Amygdala (tissue), 56 donors: ENCODE measurements around the gene WDR3.
"Not testable (repeated sequence)": the region's sequence is repeated elsewhere in the genome, so short reads cannot be mapped to it uniquely, and the experiment has no call there.

Experiments
- DNase-seq, 56 donors: peaks; one replicate each; lab custom pipeline; 2025; lab: John Stamatoyannopoulos, UW

Gene WDR3

DNA sequence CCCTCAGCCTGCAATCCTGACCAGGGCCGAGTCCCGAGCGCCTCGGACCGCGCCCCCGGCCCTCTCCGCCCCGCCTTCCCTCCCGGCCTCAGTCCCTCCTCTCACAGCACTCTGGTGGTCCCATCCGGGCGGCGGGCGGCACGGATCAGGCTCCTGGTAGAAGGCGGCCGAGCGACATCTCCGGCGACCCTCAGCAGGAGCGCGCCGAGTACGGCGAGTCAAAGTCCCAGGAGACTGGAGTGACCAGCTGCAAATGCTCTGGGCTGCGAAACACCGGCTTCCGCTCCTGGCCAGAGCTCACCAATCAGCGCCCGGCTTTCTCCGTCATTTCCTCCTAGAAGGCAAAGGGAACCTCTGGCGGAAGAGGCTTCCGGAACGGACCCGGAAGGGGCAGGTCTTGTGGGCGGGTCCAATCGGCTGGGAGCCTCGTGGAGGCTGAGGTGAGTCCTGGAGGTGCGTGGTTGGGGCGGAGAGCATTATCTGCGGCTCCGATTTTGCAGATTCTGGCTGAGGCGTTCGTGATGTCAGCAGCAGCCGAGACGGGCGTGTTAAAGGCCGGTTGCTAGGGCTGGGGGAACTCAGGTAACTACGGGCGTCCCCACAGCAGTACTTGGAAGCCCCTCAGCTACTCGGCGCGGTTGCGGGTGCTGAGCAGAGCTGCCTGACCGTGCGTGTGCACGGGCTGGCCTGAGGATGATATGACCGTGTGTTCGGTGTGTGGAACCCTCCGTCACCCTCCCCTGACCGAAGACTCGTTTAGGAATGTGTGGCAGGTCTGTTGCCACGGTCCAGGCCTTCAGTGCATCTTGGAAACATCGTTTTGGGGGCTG, at the start of gene WDR3, which contains the start of gene GDAP2:
Gene WDR3, plus strand, starts transcription at position 397 of the 830 bp plus-strand sequence. CDS start 3,581 bp downstream, outside the sequence.
Gene GDAP2, minus strand, starts transcription at position 279 of the 830 bp plus-strand sequence. CDS start 9,264 bp downstream, outside the sequence.
- peak; percentile 77 to 98 (median 95) for DNase-seq

DNA sequence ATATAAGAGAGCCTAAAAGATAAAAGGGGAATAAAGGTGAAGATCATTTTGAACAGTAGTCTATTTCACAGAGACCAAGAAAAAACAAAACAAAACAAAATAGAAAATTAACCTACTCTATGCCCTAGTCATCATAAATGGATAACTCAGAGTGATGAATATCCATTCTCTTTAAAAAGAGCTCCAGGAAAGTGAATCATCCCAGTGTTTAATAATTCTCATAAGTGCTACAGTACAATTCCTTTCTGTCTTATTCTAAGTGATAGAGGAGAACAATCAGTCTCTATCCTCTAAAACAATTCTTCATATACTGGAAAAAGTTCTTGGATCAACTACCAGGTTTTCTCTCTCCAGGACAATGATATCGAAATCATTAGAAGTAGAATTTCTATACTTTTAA, 45.9 kb upstream of the WDR3 start:
- no peak for DNase-seq

DNA sequence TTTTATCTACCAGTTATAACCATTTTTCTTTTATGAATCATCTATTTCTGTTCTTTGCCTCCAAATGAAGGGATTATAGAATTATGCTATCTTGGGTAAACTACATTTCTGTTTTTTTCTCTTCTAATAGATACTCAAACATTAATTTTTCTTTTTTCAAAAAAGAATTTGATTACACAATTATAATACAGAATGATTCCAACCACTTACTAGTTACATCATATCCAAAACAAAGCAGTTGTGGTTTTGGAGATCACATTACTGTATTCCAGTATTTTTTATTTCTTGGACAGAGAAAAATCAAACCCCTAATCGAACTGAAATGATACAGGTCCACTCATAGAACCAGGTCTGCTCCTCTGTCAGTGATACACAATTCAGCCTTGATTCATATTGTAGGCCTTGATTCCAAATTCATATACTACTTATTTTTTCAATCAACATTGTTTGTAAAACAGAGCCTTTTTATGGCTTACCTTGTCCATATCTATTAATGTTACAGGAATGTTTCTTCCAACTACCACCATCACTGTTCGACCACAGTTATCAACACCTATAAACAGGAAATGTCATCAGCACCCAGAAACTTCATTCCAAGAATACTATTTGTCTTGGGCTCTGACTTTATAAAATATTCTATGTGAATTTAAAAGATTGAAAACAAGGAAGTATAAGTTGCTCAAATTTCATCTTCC, 43.3 kb upstream of the WDR3 start:
- no peak for DNase-seq

DNA sequence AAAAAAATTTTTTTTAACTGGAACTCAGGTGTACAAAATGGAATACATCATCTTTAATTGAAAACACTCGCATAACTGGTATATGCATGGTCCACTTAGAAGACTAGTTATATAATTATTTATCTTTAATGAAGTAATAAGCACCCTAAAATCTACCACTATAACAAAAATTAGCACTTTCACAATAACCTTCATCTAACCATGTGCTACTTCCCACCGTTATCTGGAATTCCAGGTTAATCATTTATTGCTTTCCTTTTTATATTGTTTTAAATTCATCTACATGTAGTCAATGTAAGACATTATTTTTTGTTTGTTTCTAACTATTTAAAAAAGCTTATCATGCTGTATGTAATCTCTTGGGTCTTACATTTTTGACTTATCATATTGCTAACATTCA, 39.1 kb upstream of the WDR3 start:
- DNase-seq: no peak

DNA sequence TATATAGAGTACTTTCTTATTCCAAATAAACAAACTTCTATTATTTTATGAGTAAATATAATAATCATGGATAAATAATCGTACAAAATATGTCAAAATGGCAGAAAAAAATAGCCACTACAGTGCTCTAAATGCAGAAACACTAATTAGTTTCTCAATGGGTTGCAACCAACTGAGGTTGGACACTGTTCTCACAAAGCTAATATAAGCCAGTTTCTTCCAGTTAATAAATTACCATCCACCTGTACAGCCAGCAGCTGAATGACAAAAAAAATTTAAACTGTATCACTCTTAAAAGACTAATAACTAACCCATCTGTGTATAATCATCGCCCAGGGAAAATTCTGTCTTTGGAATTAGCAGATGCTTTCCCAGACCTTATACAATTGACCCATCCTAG, 37.0 kb upstream of the WDR3 start:
- DNase-seq: no peak

DNA sequence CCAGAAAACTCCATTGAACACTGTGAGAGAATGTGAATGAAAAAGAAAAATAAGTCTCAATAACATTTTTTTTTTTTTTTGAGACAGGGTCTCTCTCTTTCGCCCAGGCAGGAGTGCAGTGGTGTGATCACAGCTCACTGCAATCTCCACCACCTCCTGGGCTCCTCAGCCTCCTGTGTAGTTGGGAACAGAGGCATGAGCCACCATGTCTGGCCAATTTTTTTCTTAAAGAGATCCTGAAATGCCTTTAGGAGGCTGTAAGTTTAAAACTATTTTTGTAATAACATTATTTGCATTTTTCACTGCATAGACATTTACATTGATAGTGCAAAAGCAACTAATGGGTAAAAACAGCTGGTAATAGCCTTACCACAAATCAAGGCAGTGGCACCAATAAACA, 35.5 kb upstream of the WDR3 start:
- DNase-seq: no peak

DNA sequence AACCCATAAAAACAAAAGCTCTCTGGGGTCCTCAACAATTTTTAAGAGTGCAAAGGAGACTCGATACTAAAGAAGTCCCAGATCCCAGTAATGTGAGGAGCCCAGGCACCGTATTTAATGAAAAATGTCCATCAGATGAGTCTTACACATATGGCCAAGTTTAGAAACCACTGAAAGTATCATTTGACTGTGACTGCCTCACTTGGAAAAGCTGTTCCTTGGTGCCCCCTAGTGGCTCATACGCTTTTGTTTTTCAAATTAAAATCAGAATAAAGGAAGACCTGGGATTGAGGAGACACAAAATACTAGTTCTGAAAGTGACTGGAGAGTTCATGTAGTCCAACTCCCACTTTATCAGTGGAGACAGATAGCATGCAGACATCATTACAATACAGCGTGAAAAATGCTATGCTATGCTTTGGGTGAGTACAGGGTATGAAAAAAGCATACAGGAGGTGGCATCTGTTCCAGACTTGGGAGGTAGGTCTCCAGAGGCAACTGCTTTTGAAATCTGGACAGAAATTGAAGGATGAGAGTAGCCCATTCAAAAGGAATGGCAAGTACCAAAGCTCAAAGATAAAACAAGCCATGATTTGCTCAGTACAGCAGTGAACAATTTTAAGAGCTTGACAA, 33.9 kb upstream of the WDR3 start:
- peak in 30 of 56 donors; percentile 0 to 80 (median 12) for DNase-seq

DNA sequence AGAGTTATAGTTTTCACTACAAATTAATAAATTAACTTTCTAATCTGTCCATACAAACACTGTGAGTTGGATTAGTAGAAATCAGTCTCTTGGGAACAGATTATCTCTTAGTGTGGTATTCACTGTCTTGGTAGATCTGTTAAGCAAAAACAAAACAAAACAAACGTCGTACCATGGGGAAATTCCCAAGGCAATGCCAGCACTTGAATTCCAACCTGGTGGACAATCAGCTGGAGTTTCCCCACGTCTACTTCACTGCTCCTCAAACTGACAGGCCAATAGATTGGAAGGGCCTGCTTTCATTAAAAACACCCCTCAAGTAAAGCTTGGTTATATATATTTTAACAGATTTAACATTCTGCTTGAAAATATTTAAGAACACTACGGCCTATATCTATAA, 32.0 kb upstream of the WDR3 start:
- DNase-seq: no peak

DNA sequence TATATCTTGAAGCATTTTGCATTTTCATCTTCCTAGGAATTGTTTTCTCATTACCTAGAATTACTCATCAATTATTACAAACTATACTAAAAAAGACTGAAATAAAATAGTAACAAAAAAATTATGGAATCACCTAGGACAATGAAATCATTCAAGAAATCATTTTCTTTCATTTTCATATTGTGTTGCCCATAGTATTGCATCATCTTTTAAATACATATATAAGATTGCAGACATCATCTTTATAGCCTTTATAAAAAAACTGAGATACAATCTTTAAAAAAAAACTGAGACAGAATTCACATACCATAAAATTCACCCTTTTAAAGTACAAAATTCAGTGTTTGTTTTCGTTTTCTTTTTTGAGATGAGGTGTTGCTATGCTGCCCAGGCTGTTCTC, 29.7 kb upstream of the WDR3 start:
- DNase-seq: no peak

DNA sequence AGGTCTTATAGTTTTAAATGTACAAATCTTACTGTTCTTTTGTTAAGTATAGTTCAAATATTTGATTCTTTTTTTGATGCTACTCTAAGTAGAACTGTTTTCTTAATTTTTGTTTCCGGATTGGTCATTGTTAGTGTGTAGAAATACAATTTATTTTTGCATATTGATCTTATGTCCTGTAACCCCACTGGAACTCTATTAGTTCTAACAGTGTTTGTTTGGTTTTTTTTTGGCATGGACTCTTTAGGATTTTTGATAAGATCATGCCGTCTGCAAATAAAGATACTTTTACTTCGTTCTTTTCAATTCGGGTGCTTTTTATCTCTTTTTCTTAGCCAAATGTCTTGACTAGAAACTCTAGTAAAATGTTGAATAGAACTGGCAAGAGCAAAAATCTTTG, 26.6 kb upstream of the WDR3 start:
- no peak for DNase-seq

DNA sequence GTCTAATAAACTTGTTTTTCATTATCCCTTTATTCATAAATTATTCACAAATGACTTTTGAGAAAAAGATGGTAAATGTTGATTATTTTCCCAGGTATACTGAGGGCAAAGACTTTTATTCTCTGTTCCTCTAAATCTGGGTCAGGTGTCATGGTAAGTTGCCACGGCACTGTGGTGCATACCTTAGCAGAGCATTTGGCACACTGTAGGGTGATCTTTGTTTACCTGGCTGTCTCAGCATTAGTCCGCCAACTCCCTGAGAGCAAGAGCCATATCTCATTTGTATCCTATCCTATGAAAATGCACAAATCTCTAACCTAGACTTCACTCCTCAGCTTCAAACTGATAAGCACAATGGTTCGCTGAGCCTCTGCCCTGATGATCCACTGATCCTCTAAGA, 25.1 kb upstream of the WDR3 start:
- no peak for DNase-seq

DNA sequence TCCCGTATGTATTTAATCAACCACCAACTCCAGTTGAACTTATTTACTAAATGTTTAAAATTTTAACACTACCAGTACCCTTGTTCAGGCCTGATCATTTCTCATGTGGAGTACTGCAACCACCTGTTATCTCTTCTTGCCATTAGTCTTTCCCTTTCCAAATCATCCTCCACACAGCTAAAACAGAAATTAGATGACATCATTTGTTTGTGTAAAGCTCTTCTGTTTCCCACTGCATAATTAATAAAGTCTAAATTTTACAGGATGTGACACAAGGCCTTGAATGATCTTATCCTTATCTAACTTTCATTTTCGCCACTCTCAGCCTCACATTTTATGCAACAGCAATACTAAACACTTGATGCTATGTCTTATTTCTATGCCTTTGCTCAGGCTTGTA, 24.5 kb upstream of the WDR3 start:
- no peak for DNase-seq

DNA sequence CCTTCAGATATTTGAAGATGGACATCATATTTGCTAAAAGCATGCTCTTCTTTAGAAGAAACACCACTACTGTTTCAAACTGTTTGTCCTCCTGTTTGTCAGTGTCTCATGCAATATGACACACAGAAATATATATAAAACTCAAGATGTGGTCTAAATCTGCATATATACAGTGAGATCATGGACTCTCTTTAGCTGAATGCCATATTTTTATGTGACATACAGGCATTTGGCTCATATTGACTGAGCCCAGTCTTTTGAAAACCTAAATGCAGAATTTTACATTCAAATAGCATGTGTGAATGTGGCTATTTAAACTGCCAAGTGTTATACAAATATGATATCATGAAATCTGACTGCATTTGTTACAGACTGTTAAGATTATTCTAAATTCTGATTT, 18.5 kb upstream of the WDR3 start:
- no peak for DNase-seq

DNA sequence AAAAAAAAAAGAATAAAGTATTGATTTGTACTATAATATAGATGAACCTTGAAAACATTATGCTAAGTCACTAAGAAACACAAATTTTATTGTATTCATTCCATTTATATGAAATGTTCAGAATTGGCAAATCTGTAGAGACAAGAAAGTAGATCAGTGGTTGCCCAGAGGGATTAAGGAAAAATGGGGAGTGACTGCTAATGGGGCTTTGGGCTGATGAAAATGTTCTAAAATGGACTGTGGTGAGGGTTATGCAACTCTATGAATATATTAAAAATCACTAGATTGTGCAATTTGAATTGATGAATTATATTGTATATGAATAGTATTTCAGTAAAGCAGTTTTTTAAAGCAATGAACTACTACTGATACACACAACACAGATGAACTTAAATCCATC, 10.2 kb upstream of the WDR3 start:
- DNase-seq: no peak

DNA sequence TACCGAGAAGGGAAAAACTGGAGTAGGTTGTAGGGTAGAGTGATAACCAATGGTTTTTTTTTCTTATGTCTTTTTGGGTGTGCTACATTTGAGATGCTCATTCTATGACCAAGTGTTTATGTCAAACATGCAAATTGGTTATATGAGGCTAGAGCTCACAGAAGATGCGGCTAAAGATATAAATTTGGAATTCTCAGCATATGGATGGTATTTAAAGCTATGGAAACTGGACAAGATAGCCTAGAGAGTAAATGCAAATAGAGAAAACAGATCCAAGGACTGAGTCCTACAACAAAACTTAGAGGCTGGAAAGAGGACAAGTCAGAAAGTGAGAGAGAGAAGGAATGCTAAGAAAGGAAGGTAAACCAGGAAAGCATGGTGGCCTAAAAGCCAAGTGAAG, 7.5 kb upstream of the WDR3 start:
- no peak for DNase-seq

DNA sequence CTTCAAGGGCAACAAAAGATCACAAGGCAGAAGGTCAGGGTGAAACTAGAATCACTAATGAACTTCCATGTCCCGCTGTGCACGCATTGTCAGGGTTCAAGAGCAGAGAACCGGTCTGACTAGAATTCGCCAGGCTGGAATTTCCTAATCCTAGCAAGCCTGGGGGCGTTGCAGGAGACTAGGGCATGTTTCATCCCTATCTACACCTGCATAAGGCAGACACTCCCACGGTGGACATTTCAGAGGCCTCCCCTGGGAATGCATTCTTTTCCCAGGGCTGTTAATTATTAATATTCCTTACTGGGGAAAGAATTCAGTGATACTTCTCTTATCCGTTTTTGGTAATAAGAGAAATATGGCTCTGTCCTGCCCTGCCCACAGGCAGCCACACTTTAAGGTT, 6.8 kb upstream of the WDR3 start:
- DNase-seq: not testable (repeated sequence)

DNA sequence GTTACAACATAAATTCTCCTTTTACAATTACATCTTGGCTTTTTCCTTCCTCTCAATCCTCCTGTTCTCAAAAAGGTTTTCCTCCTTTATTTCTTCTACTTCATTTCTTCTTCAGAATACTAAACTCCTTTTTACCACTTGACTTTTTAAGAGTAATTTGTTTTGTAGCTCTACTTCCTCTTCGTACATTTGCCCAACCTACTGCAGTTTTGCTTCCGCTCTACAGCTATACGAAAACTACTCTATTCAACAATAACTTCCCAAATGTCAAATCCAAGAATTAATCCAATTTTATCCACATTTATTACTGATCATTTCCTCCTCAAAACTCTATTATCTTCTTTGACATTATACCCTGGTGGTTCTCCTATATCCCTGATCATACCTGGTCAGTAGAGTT, 3.6 kb upstream of the WDR3 start:
- DNase-seq: no peak

DNA sequence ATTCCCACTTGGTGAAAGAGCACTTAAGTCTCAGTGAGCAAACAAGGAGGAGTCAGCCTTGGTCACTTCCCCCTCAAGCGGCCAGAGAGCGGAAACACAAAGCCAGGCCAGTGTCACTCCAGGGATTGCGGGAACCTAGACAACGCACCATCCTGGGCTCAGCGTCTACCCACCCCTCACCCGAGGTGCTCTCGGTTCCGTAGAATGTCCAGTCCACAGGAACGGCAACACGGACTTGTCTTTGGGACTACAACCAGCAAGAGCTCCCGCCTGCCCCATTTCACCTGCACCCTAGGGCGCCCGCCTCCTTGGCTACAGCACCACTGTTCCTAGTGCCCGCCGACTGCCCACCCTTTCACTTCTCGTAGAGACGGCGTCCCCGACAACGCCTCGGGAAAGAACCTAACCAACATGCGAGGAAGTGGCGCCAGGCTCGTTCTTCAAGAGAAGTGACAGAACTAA, 627 bp upstream of the WDR3 start:
- DNase-seq: peak in 46 of 56 donors; percentile 7 to 66 (median 42)

DNA sequence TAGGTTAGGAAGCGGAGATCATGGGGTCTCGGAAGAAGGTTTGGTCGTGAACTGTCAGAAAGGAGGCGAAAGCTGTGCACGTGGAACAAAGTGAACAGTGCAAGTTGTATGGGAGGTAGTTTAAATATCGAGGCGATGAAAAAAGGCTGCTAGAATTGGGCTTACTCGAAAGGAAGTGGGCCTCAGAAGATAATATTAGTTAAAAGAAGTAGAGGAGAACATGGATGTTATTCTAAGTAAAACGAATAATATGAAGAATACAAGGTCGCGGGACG, 571 bp downstream of the WDR3 start:
- DNase-seq: no peak

DNA sequence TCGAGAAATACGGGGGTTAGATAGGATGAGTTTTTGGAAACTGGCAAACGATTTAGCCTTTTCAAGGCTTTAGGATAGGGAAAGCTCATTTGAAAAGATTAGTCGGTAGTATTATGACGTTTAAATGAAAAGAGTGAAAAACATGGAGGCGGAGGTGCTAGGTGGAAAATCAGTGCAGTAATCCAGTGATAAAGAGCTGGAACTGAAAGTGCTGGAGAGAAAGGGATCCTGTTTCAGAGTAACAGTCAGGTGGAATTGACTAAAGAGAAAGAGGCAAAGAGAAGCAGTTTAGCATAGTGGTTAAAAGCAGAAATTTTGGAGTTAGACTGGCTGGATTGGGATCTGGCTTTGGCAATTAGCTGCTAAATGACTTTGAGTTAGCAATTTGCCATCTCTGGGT, 945 bp downstream of the WDR3 start:
- DNase-seq: no peak

DNA sequence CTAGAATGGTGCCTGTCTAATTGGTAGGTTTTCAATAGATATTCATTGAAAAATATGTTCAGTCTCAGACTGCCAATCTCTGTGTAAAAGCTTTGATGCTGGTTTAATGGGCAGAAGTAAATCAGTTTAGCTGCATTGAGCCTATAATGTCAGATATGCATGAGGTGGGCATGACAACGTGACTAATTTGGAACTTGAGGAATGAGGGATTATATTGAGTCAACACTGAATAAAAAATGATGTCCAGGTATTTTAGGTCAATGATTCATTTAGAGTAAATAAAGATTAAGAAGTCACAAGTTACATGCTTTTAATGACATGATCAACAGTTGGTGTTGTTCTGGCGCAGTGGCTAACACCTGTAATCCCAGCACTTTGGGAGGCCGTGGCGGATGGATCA, 3.0 kb downstream of the WDR3 start:
- DNase-seq: no peak

DNA sequence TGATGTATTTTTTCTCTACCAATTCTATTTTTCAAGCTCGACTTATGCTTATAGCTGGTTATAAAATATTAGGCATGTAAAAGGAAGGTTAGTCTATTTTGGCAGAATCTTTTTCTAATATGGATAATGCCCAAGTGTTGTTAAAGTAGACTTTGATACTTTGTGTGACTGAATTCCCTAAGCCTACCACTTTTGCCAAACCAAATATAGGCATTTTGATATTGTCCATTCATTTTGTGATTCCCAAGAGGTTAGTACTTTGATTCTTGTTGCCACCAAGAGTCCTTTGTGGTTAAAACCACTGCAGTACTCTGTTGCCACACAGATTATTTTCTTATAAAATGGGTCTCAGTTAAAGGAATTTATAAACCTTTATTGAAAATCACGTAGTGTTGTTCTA, 4.2 kb downstream of the WDR3 start:
- DNase-seq: no peak
